SK-N-SH treated with all-trans-retinoic acid at 6 μM for 48 hours (cell line): ENCODE data around the gene CEP131.

ENCODE experiments used
- ATAC-seq: fragments of 200-7000 bp; cut with Tn5 transposase; 3 replicates; pipeline ENCODE4 v1.9.1; 2020; ENCODE audit warnings: mild to moderate bottlenecking, moderate library complexity
- ARNTL ChIP-seq: fragments of 450-650 bp; formaldehyde crosslinking; IDR thresholded peaks from 2 replicates; pipeline ENCODE4 v1.5.0; 2020; ENCODE audit warnings: low read depth, mild to moderate bottlenecking, moderate library complexity, borderline replicate concordance
- BACH2 ChIP-seq: fragments of 250-450 bp; sonication (Bioruptor Pico); IDR thresholded peaks from 2 replicates; pipeline ENCODE4 v1.9.0; 2021; ENCODE audit warnings: mild to moderate bottlenecking, borderline replicate concordance
- CSDC2 ChIP-seq: fragments of 250-450 bp; sonication (Bioruptor Pico); IDR thresholded peaks from 2 replicates; pipeline ENCODE4 v1.5.0; 2020; ENCODE audit warnings: mild to moderate bottlenecking, moderate library complexity
- ESRRG ChIP-seq: fragments of 250-450 bp; sonication (Bioruptor Pico); IDR thresholded peaks from 2 replicates; pipeline ENCODE4 v1.6.1; 2021; ENCODE audit warnings: mild to moderate bottlenecking
- GLIS3 ChIP-seq: fragments of 250-450 bp; sonication (Bioruptor Pico); IDR thresholded peaks from 2 replicates; pipeline ENCODE4 v1.5.0; 2020; ENCODE audit warnings: mild to moderate bottlenecking, moderate library complexity
- ISL1 ChIP-seq: fragments of 250-450 bp; sonication (Bioruptor Pico); IDR thresholded peaks from 2 replicates; pipeline ENCODE4 v2.1.2; 2022; ENCODE audit warnings: mild to moderate bottlenecking, moderate library complexity
- OSR1 ChIP-seq: fragments of 250-450 bp; sonication (Bioruptor Pico); IDR thresholded peaks from 2 replicates; pipeline ENCODE4 v1.8.0; 2022; ENCODE audit warnings: moderate library complexity, mild to moderate bottlenecking, inconsistent platforms
- RARB ChIP-seq: fragments of 250-450 bp; sonication (Bioruptor Pico); IDR thresholded peaks from 2 replicates; pipeline ENCODE4 v1.8.0; 2021; ENCODE audit warnings: mild to moderate bottlenecking, moderate library complexity
- SNAI2 ChIP-seq: fragments of 250-450 bp; sonication (Bioruptor Pico); IDR thresholded peaks from 2 replicates; pipeline ENCODE4 v1.5.0; 2020; ENCODE audit warnings: mild to moderate bottlenecking, moderate library complexity
- TCF4 ChIP-seq: fragments of 250-450 bp; sonication (Bioruptor Pico); IDR thresholded peaks from 2 replicates; pipeline ENCODE4 v1.8.0; 2021; ENCODE audit warnings: mild to moderate bottlenecking, moderate library complexity, borderline replicate concordance
- TOX ChIP-seq: fragments of 250-450 bp; sonication (Bioruptor Pico); IDR thresholded peaks from 2 replicates; pipeline ENCODE4 v1.8.0; 2021; ENCODE audit warnings: mild to moderate bottlenecking, moderate library complexity, borderline replicate concordance
- ZC3H10 ChIP-seq: fragments of 250-450 bp; sonication (Bioruptor Pico); IDR thresholded peaks from 2 replicates; pipeline ENCODE4 v1.5.1; 2021; ENCODE audit warnings: mild to moderate bottlenecking, moderate library complexity
- ZFP3 ChIP-seq: fragments of 250-450 bp; sonication (Bioruptor Pico); IDR thresholded peaks from 2 replicates; pipeline ENCODE4 v1.5.0; 2020; ENCODE audit warnings: mild to moderate bottlenecking, moderate library complexity
- ZFP30 ChIP-seq: fragments of 450-650 bp; formaldehyde crosslinking; IDR thresholded peaks from 2 replicates; pipeline ENCODE4 v1.5.0; 2022; ENCODE audit warnings: mild to moderate bottlenecking, moderate library complexity
- ZNF565 ChIP-seq: fragments of 450-650 bp; formaldehyde crosslinking; conservative IDR thresholded peaks from 2 replicates; pipeline ENCODE4 v1.5.0; 2020; ENCODE audit warnings: low read depth, mild to moderate bottlenecking, moderate library complexity
- ZNF70 ChIP-seq: fragments of 450-650 bp; formaldehyde crosslinking; IDR thresholded peaks from 2 replicates; pipeline ENCODE4 v1.5.0; 2020; ENCODE audit warnings: mild to moderate bottlenecking, moderate library complexity
- ZNF8 ChIP-seq: fragments of 450-650 bp; formaldehyde crosslinking; IDR thresholded peaks from 2 replicates; pipeline ENCODE4 v1.5.0; 2020; ENCODE audit warnings: mild to moderate bottlenecking, moderate library complexity
- TF ChIP-seq, protein P1 (sequence below): fragments of 250-450 bp; sonication (Bioruptor Pico); IDR thresholded peaks from 2 replicates; pipeline ENCODE4 v1.8.0; 2021; ENCODE audit warnings: low read depth, mild to moderate bottlenecking, moderate library complexity, borderline replicate concordance
- TF ChIP-seq, protein P2 (sequence below): fragments of 250-450 bp; sonication (Bioruptor Pico); IDR thresholded peaks from 2 replicates; pipeline ENCODE4 v1.8.0; 2020; ENCODE audit warnings: mild to moderate bottlenecking, moderate library complexity, borderline replicate concordance
- TF ChIP-seq, protein P3 (sequence below): fragments of 250-450 bp; sonication (Bioruptor Pico); IDR thresholded peaks from 2 replicates; pipeline ENCODE4 v1.5.1; 2021; ENCODE audit warnings: mild to moderate bottlenecking, moderate library complexity
- TF ChIP-seq, protein P4 (sequence below): fragments of 250-450 bp; sonication (Bioruptor Pico); IDR thresholded peaks from 2 replicates; pipeline ENCODE4 v1.5.1; 2020; ENCODE audit warnings: low read depth, mild to moderate bottlenecking, moderate library complexity

Gene CEP131

DNA sequence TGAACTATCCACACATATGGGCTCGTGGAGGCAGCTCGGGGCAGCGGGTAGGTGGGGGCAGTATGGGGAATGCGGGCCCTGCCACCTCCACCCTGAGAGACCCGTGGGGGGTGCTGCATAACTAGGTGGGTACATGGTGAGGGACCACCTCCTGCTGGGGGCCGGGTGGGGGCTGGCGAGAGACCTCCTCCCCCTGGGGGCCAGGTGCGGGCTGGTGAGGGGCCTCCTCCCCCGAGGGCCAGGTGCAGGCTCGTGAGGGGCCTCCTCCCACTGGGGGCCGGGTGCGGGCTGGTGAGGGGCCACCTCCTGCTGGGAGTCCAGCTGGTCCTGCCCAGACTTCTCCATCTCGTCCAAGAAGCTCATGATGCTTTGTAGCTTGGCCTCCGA lies 25.4 kb downstream of the CEP131 start:
- no peak for ATAC-seq
- no peak for TF ChIP-seq ZNF70 (CRISPR knock-in tag)
- no peak for TF ChIP-seq ESRRG (CRISPR knock-in tag)
- TF ChIP-seq ZNF8 (CRISPR knock-in tag) = no peak
- no peak for TF ChIP-seq ZFP30
- no peak for TF ChIP-seq GLIS3
- no peak for TF ChIP-seq ZC3H10 (CRISPR knock-in tag)
- no peak for TF ChIP-seq TCF4
- no peak for TF ChIP-seq BACH2 (CRISPR knock-in tag)
- TF ChIP-seq, protein P1, sequence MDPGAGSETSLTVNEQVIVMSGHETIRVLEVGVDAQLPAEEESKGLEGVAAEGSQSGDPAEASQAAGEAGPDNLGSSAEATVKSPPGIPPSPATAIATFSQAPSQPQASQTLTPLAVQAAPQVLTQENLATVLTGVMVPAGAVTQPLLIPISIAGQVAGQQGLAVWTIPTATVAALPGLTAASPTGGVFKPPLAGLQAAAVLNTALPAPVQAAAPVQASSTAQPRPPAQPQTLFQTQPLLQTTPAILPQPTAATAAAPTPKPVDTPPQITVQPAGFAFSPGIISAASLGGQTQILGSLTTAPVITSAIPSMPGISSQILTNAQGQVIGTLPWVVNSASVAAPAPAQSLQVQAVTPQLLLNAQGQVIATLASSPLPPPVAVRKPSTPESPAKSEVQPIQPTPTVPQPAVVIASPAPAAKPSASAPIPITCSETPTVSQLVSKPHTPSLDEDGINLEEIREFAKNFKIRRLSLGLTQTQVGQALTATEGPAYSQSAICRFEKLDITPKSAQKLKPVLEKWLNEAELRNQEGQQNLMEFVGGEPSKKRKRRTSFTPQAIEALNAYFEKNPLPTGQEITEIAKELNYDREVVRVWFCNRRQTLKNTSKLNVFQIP (CRISPR knock-in tag) = no peak

DNA sequence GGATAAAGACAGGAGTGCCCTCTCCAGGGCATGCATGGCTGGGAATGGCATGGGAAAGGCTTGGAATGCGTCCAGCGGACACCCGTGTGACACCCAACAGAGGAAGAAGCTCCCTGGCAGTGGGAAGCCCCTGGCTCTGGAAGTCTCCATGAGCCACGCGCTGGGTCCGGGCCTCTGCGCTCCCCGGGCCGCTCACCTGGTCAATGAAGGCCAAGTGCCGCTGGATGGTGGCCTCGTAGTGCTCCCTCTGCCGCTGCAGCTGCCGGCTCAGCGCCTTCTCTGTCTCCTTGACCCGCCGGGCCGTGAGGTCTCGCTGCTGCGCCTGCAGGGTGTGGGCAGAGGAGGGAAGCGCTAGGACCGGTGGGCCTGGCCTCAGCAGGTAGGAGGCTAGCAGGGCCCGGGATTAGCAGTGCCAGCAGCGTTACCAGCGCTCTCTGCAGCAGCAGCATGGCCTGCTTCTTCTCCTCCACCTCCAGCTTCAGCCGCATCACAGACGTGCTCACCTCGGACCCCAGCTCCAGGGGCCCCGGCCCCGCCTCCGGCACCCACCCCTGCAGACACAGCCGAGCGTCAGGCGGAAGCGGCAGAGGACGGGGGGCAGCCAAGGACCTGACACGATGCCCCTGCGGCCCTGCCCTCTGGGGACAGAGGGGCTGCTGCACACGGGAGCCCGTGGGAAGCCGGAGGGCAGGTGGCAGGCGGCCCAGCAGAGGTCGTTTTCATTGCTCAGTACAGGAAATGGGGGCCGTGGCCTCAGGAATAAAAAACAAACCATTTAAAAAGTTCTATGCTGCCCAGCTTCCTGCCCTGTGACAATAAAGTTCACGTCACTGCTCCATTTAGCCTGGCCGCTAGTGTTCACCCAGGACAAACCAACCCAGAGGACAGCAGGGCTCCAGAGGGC lies 26.0 kb downstream of the CEP131 start:
- TF ChIP-seq, protein P2, sequence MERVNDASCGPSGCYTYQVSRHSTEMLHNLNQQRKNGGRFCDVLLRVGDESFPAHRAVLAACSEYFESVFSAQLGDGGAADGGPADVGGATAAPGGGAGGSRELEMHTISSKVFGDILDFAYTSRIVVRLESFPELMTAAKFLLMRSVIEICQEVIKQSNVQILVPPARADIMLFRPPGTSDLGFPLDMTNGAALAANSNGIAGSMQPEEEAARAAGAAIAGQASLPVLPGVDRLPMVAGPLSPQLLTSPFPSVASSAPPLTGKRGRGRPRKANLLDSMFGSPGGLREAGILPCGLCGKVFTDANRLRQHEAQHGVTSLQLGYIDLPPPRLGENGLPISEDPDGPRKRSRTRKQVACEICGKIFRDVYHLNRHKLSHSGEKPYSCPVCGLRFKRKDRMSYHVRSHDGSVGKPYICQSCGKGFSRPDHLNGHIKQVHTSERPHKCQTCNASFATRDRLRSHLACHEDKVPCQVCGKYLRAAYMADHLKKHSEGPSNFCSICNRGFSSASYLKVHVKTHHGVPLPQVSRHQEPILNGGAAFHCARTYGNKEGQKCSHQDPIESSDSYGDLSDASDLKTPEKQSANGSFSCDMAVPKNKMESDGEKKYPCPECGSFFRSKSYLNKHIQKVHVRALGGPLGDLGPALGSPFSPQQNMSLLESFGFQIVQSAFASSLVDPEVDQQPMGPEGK (CRISPR knock-in tag) = no peak
- no peak for ATAC-seq

DNA sequence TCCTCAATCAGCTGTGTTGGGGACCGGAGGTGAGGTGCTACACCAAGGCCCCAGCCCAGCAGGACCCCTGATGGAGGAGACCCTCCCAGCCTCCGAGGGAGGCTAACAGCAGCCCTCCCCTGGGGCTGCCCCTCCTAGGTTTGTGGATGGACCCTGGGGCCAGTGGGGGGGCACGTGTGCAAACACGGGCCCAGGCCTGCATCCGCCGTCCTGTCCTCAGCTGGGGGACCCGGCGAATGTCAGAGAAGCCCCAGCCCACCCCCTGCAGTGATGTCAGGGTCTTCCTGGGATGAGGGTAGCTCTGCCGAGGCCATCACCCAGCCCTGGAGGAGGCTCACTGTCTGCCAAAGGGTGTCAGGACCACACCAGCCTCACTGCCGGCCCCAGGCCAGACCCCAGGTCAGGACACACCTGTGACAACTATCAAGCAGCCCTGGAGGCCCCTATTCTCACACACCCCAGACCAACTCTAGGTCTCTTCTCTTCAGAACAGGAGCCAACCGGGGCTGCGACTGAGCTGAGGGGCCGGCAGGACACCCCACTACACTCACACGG lies 26.7 kb downstream of the CEP131 start:
- no peak for ATAC-seq
- TF ChIP-seq ESRRG (CRISPR knock-in tag) (no peak), ZFP30 (no peak)

DNA sequence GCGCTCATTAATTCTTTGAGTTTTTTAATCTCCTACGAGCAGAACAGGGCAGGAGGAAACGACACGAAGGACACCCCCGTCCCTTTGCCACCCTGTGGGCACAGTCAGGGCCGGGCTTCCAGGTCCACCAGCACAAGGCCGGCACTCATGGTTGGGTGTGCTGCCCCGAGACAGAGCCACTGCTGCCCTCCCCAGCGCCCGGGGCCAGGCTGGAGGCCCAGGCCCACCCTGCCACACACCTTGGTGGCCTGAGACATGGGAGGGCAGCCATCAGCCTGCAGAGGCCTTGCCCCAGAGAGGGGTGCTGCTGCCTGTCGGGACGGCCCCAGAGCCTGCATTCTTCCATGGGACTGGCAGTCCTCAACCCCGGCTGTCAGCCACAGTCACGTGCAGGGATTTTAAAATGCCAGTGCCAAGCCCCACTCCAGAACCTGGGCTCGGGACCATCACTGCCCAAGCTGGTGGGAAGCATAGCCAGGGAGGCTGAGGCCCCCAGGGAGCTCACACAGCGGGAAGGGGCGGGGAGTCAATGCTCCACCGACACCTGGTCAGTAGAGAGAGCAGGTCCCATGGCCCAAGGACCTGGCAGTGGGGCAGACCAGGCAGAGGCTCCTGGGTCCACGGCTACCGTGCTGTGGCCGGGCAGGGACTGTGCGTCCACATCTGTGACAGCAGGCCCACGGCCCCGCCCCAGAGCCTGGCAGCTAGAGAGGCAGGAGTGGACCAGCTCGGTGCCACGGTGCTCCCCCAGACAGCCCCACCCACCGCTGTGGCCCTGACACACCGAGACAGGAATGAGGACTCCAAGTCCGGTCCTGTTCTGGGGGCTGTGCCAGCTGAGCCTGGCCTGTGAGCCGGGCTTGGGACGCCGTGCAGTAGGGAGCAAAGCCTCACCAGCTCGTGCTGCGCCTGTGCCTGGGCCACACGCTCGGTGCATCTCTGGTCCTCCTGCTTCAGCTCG lies 27.5 kb downstream of the CEP131 start:
- no peak for ATAC-seq
- TF ChIP-seq ARNTL (CRISPR knock-in tag) (no peak), TCF4 (no peak), GLIS3 (no peak), TOX (no peak), RARB (CRISPR knock-in tag) (no peak), OSR1 (no peak), SNAI2 (no peak), ZFP3 (no peak), ZNF565 (CRISPR knock-in tag) (no peak), ZNF70 (CRISPR knock-in tag) (no peak), CSDC2 (no peak), ISL1 (CRISPR knock-in tag) (no peak), BACH2 (CRISPR knock-in tag) (no peak), ZNF8 (CRISPR knock-in tag) (no peak)
- TF ChIP-seq, protein P2 (CRISPR knock-in tag) = no peak

DNA sequence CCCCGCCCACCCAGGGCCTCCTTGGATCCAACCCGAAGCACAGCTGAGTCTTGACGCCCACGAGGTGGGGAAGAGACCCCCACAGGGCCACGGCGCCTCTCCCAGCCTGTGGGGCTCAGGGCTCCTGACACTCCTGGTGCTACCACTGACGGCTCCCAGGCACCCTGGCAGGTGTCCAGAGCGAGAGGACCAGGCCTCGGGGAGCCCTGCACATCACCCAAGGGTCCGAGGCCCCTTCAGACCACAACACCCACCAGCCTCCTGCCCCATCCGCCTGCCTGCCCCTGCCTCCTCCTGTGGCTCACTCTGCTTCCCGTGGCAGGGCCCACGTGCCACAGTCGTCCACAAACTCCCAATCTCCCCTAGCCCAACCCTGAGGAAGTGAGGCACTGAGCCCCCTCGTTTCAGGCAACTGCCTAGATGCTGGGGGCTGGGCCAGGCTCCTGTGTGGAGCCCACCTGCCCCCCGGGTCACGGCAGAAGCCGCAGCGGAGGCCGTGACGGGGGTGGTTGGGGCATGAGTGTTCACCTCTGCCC lies 28.5 kb downstream of the CEP131 start:
- ATAC-seq = no peak
- TF ChIP-seq SNAI2 (no peak), CSDC2 (no peak), BACH2 (CRISPR knock-in tag) (no peak), GLIS3 (no peak), ZC3H10 (CRISPR knock-in tag) (no peak), TOX (no peak), ESRRG (CRISPR knock-in tag) (no peak), ZFP30 (no peak), ZNF8 (CRISPR knock-in tag) (no peak)
- TF ChIP-seq, protein P2 (CRISPR knock-in tag) = no peak
- TF ChIP-seq, protein P3, sequence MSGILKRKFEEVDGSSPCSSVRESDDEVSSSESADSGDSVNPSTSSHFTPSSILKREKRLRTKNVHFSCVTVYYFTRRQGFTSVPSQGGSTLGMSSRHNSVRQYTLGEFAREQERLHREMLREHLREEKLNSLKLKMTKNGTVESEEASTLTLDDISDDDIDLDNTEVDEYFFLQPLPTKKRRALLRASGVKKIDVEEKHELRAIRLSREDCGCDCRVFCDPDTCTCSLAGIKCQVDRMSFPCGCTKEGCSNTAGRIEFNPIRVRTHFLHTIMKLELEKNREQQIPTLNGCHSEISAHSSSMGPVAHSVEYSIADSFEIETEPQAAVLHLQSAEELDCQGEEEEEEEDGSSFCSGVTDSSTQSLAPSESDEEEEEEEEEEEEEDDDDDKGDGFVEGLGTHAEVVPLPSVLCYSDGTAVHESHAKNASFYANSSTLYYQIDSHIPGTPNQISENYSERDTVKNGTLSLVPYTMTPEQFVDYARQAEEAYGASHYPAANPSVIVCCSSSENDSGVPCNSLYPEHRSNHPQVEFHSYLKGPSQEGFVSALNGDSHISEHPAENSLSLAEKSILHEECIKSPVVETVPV (CRISPR knock-in tag) = no peak
- TF ChIP-seq, protein P4, sequence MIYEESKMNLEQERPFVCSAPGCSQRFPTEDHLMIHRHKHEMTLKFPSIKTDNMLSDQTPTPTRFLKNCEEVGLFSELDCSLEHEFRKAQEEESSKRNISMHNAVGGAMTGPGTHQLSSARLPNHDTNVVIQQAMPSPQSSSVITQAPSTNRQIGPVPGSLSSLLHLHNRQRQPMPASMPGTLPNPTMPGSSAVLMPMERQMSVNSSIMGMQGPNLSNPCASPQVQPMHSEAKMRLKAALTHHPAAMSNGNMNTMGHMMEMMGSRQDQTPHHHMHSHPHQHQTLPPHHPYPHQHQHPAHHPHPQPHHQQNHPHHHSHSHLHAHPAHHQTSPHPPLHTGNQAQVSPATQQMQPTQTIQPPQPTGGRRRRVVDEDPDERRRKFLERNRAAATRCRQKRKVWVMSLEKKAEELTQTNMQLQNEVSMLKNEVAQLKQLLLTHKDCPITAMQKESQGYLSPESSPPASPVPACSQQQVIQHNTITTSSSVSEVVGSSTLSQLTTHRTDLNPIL (CRISPR knock-in tag) = no peak
